SU-DHL-6 (cell line): ENCODE results near the gene PCBD1.

Source experiments
- CTCF ChIP-seq: fragments of 200-600 bp; sonication (generic); IDR thresholded peaks from one replicate; pipeline ENCODE4 v1.5.1; 2017; ENCODE audit warnings: antibody characterized with exemption, mild to moderate bottlenecking, low read length, moderate library complexity; ENCODE audit not compliant: insufficient read depth, poor library complexity, severe bottlenecking
- EZH2phosphoT487 ChIP-seq: fragments of 200-600 bp; sonication (generic), shearing (Covaris generic); conservative IDR thresholded peaks from 2 replicates; pipeline ENCODE4 v1.6.1; 2018; ENCODE audit warnings: mild to moderate bottlenecking, antibody characterized with exemption, low read length, moderate library complexity, mixed read lengths

- TF ChIP-seq CTCF (no peak), EZH2phosphoT487 (no peak)
These were observed 28.9 kb upstream of the PCBD1 start for GRCh38 chr10:70917226-70917625.
